ENCODE measurements around the gene GPC3.

GPC3 gene

DNA sequence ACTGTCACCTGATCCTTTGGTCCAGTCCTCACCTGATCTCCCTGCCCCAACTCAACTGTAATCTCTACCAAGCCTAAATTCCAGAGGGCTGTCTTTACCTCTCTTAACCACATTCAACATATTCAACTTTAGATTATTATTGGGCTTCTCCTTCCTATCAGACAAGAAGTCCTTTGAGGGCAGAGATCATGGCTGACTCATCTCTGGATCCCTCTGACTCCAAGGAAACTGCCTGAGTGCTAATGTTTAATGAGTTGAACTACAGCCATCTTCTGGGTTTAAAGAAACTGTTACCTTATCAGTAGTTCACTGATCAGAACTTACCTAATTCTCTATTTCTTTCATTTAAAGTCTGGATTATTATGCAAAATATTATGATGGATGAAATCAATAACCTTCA lies 135.7 kb downstream of the GPC3 start:
- no peak for DNase-seq

DNA sequence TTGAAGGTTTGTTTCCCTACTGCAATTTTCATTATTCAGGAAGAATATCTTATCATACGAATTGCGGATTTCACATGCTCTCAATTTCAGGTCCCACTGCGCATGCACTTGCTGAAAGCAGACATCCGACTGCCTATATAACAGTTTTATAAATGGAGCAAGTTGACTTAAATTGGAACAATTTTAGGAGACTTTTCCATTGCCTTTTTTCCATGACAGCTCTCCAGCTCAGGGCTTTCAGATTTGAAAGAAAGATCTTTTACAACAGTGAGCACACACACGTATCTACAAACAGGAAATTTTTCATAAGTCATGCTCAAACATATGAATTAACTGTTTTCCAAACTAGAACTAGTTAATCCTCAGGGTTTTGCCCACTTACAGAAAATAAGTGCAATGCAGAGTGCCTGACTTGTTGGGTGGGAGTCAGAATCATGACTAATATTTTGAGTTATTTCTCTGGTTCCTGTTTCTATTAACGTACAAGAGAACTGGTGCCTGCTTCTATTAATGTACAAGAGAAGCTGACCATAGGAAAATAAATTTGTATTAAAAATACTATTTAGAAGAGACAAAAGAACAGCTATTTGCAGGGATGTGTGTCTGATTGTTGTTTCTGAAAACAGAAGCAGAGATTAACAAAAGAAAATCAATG lies 137.9 kb downstream of the GPC3 start:
- DNase-seq = no peak

GRCh38 chrX:133846311-133846710 lies 139.1 kb downstream of the GPC3 start:
- no peak for DNase-seq

DNA sequence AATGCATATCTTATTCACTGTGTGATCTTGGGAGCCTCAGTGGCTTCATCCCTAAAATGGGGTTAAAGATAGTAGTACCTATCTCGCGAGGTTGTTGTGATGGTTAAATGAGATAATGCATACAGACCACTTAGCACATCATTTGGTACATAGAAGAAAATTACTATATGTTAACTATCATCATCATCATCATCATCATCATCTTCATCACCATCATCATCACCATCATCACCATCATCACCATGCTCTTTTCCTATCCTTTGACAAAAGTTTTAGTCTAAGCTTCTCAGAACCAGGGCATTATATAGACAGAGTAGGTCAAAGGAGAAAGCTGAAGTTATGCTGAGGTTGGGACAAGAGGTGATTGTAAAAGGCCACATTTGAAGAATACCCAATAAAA lies 145.0 kb downstream of the GPC3 start:
- DNase-seq = no peak

DNA sequence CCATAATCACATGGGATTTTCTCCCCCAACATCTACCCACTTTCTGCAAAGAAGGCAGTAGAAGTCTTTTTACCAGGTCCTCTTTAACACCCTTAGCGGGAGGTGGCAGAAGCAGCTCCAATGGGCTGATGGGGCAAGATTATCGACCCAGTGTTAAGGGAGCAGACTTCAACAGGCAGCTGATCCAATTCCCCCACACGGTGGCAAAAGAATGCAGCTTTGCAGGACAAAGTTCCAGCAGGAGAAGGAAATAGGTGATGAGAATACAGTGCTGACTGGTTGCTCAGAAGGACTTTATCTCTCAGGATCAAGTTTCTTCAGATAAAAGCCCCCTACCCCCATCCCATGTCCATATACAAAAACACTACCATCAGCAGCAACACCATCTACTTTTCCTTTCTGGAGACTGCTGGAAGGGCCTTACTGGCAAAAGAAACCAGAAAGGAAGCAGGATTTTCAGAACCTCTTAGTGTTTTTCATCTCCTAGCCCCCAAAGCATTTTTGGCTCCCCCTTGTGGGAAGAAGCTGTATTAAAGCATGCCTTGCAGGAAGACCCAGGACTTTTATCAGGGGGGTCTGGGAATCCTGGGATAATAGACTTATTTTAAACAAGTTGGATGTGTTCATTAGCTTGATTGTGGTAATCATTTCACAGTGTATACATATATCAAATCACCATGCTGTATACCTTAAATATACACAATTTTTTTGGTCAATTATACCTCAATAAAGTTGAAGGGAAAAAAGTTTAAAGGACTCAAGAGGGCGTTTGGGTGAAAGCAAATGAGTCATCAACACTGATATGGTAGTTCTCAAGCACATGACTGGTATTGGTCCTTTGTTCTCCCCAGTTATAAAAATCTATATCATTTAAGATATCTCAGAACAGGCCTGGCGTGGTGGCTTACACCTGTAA lies 146.4 kb downstream of the GPC3 start:
- peak in 12 of 51 donors; percentile 0 to 12 (median 0) for DNase-seq

DNA sequence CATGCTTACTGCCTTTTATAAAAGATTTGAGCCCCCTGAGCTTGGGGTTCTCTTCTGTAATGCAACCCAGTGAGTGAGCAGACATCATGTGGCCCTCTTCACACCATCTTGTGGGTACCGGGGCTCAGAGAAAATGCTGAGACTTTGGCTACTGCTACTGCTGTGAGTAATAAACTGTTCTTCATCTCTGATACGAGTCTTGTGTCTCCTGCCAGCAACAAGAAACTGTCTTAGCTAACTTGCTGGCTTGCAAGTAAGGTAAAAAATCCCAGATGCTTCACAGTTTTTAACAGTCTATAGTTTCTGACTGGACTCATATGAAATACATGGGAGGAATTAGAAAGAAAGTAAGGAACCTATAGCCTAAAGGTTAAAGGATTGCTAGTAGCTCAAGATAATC lies 148.3 kb downstream of the GPC3 start:
- no peak for DNase-seq

GRCh38 chrX:133836561-133836960 lies 148.8 kb downstream of the GPC3 start:
- no peak for DNase-seq

DNA sequence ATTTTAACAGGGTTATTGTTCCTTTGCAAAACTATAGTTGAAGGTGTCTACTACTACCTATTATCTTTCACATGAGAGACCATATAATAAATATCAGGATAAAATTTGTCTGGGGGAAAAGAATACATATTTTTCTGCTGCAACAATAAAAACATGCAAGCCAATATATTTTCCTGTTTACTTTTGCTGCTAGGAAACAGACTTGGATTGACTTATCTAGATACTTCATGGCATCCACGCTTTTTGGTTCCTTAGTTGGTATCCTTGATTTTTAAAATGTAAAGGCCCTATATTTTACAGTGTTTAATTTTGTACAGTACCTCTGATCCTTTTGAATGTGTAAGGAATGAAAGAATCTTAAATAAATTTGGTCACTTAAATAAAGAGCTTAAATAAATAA lies 150.6 kb downstream of the GPC3 start:
- DNase-seq = no peak

DNA sequence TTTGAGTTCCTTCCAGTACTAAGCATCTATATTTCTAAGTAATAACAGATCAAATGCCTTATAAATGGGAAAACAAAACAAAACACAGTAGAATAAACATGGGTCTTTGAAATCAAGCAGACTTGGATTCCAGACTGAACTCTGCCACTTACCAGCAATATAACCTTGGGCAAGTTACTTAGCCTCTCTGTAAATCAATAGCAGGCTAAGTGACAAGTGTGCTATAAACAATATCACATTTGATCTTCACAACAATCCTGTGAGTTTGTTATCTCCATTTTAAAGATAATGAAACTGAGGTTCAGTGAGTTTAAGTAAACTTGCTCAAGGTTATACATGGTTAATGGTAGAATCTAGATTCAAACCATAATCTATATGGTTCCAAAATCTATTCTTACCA lies 165.8 kb downstream of the GPC3 start:
- no peak for DNase-seq

- no peak for DNase-seq
These were observed 167.4 kb downstream of the GPC3 start for GRCh38 chrX:133818019-133818418.

DNA sequence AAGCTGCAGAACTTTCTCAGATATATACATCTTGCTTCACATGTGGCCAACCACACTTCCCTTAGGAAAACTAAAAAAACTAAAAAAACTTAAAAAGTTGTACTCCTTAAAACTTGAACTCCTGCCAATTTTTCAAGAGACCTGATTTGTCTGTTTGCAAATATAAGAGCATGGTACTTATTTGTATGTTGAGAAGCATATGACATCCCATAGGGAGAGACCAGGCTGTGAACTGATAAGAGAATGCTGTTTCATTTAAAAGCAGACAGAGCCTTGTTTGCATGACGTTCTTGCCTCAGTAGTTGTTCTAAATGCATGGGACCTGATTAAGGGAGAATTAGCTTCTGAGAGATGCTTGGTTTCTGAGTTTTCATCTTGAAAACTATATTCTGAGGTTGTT lies 169.9 kb downstream of the GPC3 start:
- no peak for DNase-seq

- no peak for DNase-seq
These were observed 171.4 kb downstream of the GPC3 start for GRCh38 chrX:133813971-133814370.

- no peak for DNase-seq
These were observed 173.0 kb downstream of the GPC3 start for GRCh38 chrX:133812402-133812801.

GRCh38 chrX:133810925-133811324 lies 174.5 kb downstream of the GPC3 start:
- no peak for DNase-seq

DNA sequence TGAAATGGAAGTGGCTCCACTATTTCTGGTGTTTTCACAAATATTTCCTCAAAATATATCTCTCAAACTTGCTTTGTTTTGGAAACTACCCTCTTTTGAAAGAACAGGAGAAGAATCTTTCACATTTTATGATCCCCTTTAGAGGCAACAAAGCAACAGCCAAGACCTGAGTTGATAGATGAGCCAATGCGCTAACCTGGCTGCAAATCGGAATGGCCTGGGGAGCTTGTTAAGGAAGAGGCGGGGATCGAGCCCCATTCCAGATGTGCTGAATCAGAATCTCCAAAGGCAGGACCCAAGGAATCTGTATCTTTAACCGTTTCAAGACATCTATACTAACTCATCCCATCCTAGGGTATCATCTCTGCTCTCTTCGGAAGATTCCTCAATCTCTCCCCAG lies 181.3 kb downstream of the GPC3 start:
- no peak for DNase-seq

DNA sequence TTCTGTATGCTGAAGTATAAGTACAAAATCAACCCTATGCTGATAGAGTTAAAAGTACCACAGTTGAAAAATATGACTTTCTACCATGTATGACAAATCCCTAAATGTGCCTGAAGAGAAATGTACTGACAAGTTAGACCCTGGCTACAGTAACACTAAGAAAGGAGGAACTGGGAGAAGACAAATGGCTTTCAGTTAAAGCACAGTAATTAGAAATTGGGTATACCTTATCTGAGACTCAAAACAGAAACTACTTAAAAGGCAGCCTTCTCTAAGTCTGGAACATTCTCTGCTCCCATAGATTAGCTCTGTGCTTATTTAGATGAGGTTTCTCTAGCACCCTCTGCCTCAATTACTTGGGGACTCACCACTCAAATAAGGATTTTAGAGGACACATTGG lies 189.1 kb downstream of the GPC3 start:
- no peak for DNase-seq

- no peak for DNase-seq
These were observed 191.3 kb downstream of the GPC3 start for GRCh38 chrX:133794126-133794525.

- DNase-seq = no peak
These were observed 191.8 kb downstream of the GPC3 start for GRCh38 chrX:133793626-133794025.

- DNase-seq = peak in 50 of 51 donors; percentile 0 to 79 (median 36)
These were observed 193.0 kb downstream of the GPC3 start for GRCh38 chrX:133792198-133792953.

GRCh38 chrX:133789829-133790228 lies 195.6 kb downstream of the GPC3 start:
- DNase-seq = no peak

DNA sequence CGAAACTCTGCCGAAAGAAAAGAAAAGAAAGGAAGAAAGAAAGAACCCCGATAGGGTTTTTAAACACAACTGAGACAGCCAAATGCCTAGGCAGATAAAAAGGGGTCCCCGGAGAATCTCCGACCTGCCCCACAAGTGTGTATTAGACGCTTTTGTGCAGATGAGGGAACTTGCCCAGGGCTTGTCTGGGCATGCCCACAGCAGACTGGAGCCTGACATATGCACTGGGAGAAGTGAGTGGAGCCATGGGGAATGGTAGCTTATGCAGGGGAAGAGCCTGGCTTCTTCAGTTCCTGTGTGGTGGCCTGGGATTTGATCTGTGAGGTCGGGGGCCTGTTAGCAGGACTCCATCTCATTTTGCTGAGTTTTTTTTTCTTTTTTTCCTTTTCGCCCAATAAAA lies 199.0 kb downstream of the GPC3 start:
- no peak for DNase-seq

GRCh38 chrX:133783274-133783673 lies 202.1 kb downstream of the GPC3 start:
- DNase-seq = peak in 2 of 51 donors; percentile 0 to 2

Measured in hypothalamus (tissue), 51 donors.